Measurements from ENCODE around the gene MIGA1. TPM values are rescaled to one million over a fixed set of nuclear protein-coding genes. Genes with fewer than 3 reads are reported as not detected.

Gene MIGA1
- total RNA-seq, 1 experiment from 2014 or later, result 2.7 TPM

DNA sequence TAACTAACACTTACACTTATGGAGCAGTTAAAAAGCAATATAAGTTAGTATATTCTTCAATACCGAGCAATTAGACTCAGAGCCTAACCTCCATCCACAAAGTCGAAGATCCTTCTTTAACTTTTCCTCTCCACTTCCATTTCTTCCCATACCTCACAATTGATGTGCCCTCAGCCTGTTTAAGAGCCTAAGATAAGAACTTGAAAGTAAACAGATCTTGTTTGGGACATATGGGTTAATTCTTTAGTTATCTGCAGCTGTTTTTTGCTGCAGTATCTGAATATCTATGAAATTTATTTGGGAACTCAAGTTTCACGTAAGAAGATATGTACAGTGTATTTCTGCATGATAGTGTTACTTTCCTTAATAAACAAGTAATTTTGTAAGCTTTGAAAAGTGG lies 51.5 kb downstream of the MIGA1 start:
- H3K36me3 ChIP-seq, result peaks cover 2% of the 10 kb centered on the region; the same call in 1 of the 2 replicates
- H3K9me3 ChIP-seq, result no peaks in the 10 kb centered on the region
- no peaks in the 10 kb centered on the region for H3K27me3 ChIP-seq
- no peak for DNase-seq
- no peak overlapping the region for H3K4me3 ChIP-seq

DNA sequence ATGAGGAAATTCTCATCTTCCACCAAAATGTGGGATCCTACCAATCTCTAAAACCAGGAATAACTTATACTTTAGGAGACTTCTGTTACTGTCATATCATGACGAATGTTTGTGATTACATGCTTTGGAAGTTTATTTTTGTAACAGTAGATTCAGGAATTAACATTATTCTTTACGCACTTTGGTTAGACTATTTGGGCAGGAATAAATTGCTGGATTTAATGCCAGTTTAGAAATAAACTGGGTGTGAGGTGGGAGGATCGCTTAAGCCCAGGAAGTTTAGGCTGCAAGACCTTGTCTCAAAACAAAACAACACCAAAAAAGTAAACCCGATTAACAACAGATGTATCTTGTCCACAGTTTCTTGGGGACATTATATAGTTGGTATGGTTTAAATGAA lies 52.1 kb downstream of the MIGA1 start:
- DNase-seq, result no peak
- H3K9me3 ChIP-seq, result no peaks in the 10 kb centered on the region
- no peaks in the 10 kb centered on the region for H3K27me3 ChIP-seq
- H3K4me3 ChIP-seq, result no peak overlapping the region
- H3K36me3 ChIP-seq, result peaks cover 2% of the 10 kb centered on the region; the same call in 1 of the 2 replicates

DNA sequence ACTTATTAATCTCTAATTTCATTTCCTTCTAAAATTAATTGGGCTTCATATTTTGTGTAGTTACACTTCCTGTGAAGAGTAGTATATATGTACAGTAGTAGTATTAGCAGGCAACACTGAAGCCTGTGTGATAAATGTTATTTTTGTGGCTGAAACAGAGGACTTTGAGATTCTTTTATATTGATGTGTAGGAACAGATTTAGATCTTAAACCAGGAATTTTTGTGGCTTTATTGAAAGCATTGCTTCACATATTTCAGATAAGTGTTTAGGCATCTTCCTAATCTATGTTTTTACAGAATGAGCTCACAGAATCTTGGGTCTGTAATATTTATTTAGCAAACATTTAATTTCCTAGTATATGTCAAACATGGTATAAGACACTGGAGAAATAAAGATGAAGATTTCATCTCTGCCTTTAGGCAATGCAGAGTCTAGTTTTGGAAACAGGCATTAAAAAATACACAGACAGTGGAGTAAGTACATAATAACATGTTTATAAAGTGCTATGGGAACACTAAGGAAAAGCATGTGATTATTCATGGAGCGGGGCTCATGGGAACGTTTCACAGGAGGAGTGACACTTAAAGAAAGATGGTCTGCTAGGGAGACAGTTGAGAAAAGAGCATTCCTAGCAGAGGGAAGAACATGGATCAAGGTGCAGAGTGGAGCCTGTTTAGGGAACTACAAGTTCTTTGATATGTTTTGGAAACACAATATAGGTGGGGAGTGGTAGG lies 52.7 kb downstream of the MIGA1 start:
- Histone ChIP-seq H3K9me3 (no peaks in the 10 kb centered on the region), H3K4me3 (no peak overlapping the region), H3K36me3 (peaks cover 2% of the 10 kb centered on the region; the same call in 1 of the 2 replicates), H3K27me3 (no peaks in the 10 kb centered on the region)
- no peak for DNase-seq

DNA sequence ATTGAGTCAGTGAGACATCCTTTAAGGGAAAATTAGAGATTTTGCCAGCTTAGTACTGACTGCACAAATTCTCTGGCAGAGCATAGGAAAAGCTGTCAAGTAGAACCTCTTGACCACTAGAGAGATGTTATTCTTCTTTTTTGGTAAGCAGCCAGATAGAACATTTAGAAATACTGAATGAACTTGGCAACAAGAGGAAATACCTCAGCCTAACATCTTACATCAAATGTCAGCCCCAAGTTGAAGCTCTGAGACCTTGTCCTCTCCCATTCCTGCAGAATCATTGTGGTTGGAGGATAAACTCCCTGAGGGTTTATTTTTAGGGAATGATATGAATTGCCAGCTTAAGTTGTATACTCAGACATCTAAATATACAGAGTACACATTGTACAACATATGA lies 53.5 kb downstream of the MIGA1 start:
- peaks cover 2% of the 10 kb centered on the region; the same call in 1 of the 2 replicates for H3K36me3 ChIP-seq
- DNase-seq, result peak; percentile 49
- no peaks in the 10 kb centered on the region for H3K27me3 ChIP-seq
- H3K9me3 ChIP-seq, result no peaks in the 10 kb centered on the region
- H3K4me3 ChIP-seq, result no peak overlapping the region

DNA sequence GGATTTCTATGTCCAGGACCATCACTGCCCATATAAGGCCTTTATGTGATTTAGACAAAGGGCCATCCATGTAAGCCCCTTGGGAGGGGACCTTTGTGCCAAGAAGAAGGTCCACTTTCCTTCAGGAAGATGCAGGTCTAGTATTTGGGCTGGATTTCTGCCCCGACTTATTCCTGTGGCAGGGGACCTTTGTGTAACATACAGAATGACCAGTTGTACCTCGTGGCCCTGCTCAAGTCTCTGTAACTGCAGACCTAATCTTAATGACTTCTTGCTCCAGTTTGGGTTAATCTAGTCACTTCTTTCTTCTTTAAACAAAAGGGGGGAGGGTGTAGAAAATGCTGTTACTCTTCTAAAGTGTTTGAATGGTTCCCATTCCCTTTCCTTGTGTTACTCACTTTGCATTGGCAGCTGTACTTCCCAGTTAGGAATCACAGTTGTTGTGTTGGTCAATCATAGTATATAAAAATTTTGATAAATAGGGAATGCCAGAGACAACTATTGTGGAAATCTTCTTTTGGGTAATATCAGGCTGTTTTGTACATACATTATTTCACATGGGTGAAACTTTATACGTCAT lies 54.2 kb downstream of the MIGA1 start:
- no peak for DNase-seq
- no peaks in the 10 kb centered on the region for H3K27me3 ChIP-seq
- no peaks in the 10 kb centered on the region for H3K9me3 ChIP-seq
- H3K36me3 ChIP-seq, result peaks cover 2% of the 10 kb centered on the region; the same call in 1 of the 2 replicates
- no peak overlapping the region for H3K4me3 ChIP-seq

DNA sequence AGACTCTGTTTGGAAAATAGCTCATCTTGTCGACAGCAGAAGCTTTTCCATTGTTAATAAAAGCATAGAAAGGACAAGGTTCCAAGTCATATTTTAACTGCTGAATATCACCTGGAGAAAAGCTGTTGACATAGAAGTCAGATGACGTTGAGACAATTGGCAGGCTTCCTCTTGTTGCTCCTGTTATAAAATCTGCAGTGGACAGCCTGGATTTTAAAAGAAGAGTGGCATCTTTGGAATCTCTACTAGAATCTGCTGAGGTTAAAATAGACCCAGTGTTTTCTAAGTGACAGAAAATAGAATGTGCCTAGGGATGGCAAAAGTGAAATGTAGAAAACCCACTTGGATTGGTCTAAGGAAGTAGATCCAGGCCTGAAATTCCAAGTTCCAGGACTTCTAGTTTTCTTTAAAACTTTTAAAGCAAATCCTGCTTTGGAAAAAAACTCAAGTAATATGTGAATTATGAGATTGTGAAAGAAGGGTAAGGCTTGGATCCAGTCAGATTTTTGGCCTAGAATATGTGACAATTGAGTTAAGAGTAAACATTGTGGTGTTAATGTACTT lies 55.4 kb downstream of the MIGA1 start:
- H3K9me3 ChIP-seq, result no peaks in the 10 kb centered on the region
- peaks cover 2% of the 10 kb centered on the region for H3K36me3 ChIP-seq
- H3K4me3 ChIP-seq, result no peak overlapping the region
- peak; percentile 16 for DNase-seq
- H3K27me3 ChIP-seq, result no peaks in the 10 kb centered on the region

DNA sequence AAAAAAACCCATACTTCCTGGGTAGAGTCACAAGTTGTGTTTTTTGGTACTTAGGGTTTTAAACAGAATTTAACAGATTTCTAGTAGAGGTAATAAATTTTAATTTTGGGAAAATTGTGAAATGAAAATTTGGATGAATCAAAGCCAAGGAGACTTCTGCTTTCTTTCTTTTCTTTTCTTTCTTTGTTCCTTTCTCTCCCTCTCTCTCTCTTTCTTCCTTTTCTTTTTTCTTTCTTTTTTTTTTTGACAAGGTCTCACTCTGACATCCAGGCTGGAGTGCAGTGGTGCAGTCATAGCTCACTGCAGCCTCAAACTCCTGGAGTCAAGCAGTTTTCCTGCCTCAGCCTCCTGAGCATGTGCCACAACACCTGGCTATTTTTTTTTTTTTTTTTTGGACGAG lies 62.1 kb downstream of the MIGA1 start:
- H3K36me3 ChIP-seq, result peaks cover 3% of the 10 kb centered on the region
- DNase-seq, result no peak
- no peaks in the 10 kb centered on the region for H3K9me3 ChIP-seq
- H3K4me3 ChIP-seq, result no peak overlapping the region
- H3K27me3 ChIP-seq, result no peaks in the 10 kb centered on the region

DNA sequence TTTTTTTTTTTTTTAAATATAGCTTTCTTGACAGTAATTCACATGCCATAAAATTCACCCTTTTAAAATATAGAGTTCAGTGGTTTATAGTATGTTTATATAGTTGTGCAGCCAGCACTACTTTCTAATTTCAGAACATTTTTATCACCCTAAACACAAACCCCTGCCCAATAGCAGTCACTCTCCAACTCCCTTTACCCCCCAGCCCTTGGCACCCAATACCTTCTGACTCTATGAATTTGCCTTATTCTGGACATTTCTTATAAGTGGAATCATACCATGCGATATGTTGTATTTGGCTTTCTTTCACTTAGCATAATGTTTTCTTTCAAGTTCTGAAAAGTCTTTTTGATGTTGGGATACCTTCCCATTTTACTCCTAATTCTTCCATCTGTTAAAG lies 66.5 kb downstream of the MIGA1 start:
- no peak overlapping the region for H3K4me3 ChIP-seq
- no peak for DNase-seq
- no peaks in the 10 kb centered on the region for H3K9me3 ChIP-seq
- H3K27me3 ChIP-seq, result no peaks in the 10 kb centered on the region
- peaks cover 3% of the 10 kb centered on the region for H3K36me3 ChIP-seq

DNA sequence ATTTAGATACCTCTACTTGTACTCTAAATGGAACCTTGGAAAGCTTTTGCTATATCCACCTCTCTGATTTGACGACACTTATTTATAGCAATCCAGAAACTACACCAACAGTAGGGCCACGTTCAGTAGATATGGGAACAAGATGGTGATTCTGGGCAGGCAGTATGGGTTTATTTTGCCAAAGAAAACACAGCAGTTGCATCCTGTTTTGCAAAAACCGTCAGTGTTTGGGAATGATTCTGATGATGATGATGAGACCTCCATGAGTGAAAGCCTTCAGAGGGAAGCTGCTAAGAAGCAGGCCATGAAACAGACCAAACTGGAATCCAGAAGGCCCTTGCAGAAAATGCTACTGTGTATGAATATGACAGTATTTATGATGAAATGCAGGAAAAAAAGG lies 67.5 kb downstream of the MIGA1 start:
- Histone ChIP-seq H3K27me3 (no peaks in the 10 kb centered on the region), H3K36me3 (peaks cover 3% of the 10 kb centered on the region), H3K4me3 (no peak overlapping the region), H3K9me3 (no peaks in the 10 kb centered on the region)
- no peak for DNase-seq

DNA sequence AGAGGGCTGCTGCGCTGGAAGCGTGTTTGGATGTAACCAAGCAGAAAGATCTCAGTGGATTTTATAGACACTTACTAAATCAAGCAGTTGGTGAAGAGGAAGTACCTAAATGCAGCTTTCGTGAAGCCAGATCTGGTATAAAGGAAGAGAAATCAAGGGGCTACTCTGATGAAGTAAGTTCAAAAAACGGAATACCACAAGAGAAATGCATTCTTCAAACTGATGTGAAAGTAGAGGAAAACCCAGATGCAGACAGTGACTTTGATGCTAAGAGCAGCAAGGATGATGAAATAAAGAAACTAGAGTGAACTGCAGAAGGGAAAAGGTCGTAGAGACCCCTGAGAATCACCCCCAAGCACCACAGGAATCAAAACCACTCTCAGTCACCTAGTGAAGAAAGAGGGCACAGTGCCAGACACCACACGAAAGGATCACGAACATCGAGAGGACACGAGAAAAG lies 68.2 kb downstream of the MIGA1 start:
- DNase-seq, result no peak
- no peaks in the 10 kb centered on the region for H3K27me3 ChIP-seq
- peaks cover 3% of the 10 kb centered on the region for H3K36me3 ChIP-seq
- H3K9me3 ChIP-seq, result no peaks in the 10 kb centered on the region
- no peak overlapping the region for H3K4me3 ChIP-seq

DNA sequence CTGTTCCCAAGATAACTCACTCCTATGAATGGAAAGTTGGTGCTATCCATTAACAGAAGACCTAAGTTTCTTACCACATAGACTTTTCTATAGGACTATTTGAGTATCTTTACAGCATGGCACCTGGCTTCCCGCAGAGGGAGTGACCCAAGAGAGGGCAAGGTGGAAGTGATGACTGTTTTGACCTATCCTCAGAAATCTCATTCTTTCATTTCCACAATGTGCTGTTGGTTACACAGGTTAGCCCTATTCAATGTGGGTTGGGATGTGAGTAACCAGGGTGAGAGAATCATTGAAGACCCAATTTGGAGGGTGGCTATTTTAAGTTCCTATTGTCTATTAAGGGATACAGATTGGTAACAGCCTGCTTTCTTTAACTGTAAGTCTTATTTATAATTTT lies 70.6 kb downstream of the MIGA1 start:
- Histone ChIP-seq H3K9me3 (peaks cover 1% of the 10 kb centered on the region; the same call in 1 of the 2 replicates), H3K27me3 (no peaks in the 10 kb centered on the region), H3K4me3 (no peak overlapping the region), H3K36me3 (no peaks in the 10 kb centered on the region; the same call in 1 of the 2 replicates)
- DNase-seq, result no peak

DNA sequence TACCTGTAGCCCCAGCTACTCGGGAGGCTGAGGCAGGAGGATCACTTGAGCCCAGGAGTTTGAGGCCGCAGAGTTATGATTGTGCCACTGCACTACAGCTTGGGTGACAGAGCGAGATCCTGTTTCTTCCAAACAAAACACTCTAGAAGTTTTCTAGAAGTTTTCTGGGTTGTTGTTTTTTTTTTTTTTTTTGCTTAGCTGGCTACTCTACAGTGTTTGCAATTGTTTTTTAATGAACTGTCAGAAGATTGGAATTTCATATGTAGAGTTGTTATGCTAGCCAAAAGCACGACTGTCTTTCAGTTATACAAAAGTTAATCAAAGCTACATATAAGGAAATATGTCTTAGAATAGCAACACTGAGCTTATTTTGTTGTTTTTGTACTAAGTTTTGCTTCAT lies 78.1 kb downstream of the MIGA1 start:
- no peak for DNase-seq
- Histone ChIP-seq H3K9me3 (peaks cover 5% of the 10 kb centered on the region), H3K36me3 (no peaks in the 10 kb centered on the region; the same call in 1 of the 2 replicates), H3K4me3 (no peak overlapping the region), H3K27me3 (no peaks in the 10 kb centered on the region)

DNA sequence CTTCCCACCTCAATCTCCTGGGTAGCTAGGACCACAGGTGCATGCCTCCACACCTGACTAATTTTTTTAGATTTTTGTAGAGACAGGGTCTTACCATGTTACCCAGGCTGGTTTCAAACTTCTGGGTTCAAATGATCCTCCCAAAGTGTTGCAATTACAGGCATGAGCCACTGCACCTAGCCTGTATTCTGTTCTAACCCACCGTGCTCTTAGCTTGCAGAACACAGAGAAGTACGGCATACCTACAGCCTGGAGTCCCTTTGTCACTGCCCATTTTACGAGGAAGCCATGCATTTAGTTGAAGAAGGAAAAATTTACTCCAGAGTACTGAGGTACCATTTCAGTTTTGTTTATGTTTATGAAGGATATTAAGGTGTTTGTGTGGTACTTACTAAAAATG lies 79.3 kb downstream of the MIGA1 start:
- Histone ChIP-seq H3K27me3 (no peaks in the 10 kb centered on the region), H3K36me3 (no peaks in the 10 kb centered on the region; the same call in 1 of the 2 replicates), H3K9me3 (peaks cover 5% of the 10 kb centered on the region), H3K4me3 (no peak overlapping the region)
- no peak for DNase-seq

DNA sequence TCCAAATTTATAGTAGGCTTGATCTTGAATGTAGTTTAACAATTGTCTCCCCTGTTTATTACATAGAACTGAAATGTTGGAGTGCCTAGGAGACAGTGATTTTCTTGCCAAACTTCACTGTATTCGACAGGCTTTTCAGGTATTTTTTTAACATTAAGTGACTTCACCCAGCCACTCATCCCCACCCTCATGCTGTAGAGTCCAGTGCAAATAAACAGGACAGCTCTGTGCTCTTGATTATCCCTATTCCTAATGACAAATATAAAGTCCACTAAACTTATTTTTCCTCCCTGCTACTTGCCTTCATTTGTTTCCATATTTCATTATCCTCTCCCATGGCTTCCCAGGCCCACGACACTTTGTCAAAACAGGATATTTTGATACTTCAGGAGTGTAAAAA lies 79.8 kb downstream of the MIGA1 start:
- no peak for DNase-seq
- H3K36me3 ChIP-seq, result no peaks in the 10 kb centered on the region; the same call in 1 of the 2 replicates
- H3K4me3 ChIP-seq, result no peak overlapping the region
- H3K9me3 ChIP-seq, result peaks cover 5% of the 10 kb centered on the region
- H3K27me3 ChIP-seq, result no peaks in the 10 kb centered on the region

DNA sequence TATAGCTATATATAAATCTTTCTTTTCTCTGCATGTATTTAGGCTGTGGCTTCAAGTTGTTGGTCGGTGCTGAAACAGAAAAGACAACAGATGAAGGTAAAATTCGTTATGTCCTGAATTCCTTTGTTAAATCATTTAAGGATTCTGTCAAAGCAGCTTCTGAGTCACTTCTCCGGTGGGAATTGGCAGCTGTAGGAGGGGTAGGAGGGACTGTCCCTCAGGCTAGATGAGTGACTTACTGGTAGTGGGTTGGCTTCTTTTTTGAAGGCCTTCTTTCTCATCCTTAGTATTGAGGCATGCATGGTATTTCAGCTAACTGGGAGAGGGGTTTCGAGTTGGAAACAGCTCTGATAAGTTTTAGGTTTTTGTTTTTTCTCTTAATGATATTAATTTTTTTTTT lies 86.8 kb downstream of the MIGA1 start:
- H3K4me3 ChIP-seq, result no peak overlapping the region
- no peaks in the 10 kb centered on the region for H3K9me3 ChIP-seq
- H3K36me3 ChIP-seq, result no peaks in the 10 kb centered on the region; the same call in 1 of the 2 replicates
- no peak for DNase-seq
- H3K27me3 ChIP-seq, result no peaks in the 10 kb centered on the region

DNA sequence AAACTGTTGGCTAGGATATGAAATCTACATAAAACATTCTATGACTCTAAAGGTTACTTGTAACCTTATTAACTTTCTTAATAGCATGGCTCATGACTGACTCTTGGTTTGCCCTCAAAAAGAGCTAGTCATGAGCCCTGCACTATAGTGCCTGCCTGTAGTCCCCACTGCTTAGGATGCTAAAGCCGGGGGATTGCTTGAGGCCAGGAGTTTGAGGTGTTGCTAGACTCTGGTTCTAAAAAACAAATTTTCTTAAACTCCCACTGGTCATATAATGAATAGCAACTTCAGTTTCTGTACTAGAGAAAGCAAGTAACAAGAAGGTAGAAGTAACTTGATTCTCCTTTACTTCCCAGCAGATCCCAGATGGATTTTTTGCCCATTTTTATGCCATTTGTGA lies 93.2 kb downstream of the MIGA1 start:
- Histone ChIP-seq H3K9me3 (no peaks in the 10 kb centered on the region), H3K27me3 (no peaks in the 10 kb centered on the region), H3K36me3 (peaks cover 11% of the 10 kb centered on the region), H3K4me3 (no peak overlapping the region)
- no peak for DNase-seq

DNA sequence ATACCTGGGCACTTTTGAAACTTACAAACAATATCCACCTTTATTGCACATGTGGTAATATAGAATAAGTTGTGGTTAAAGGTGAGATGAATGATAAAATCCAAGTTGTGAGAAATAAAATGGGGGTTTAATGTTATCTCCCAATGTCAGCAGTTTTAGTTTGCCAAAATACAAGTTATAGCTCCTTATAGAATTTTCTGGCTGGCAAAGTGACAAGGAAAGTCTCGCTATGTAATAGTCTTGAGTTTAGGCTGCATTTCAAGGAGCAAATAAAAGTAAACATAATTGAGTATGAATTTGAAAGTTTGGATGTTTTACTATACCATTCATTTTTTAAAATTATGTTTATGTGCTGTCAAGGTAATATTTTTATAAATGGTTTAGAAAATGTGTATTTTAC lies 94.0 kb downstream of the MIGA1 start:
- no peak overlapping the region for H3K4me3 ChIP-seq

More for the DNA sequence above, 94.0 kb downstream of the MIGA1 start:
- H3K36me3 ChIP-seq, result peaks cover 14% of the 10 kb centered on the region
- DNase-seq, result no peak
- no peaks in the 10 kb centered on the region for H3K27me3 ChIP-seq
- no peaks in the 10 kb centered on the region for H3K9me3 ChIP-seq

Data from MG63 (cell line).